Measurements from ENCODE around the gene USP15.

The USP15 gene

DNA sequence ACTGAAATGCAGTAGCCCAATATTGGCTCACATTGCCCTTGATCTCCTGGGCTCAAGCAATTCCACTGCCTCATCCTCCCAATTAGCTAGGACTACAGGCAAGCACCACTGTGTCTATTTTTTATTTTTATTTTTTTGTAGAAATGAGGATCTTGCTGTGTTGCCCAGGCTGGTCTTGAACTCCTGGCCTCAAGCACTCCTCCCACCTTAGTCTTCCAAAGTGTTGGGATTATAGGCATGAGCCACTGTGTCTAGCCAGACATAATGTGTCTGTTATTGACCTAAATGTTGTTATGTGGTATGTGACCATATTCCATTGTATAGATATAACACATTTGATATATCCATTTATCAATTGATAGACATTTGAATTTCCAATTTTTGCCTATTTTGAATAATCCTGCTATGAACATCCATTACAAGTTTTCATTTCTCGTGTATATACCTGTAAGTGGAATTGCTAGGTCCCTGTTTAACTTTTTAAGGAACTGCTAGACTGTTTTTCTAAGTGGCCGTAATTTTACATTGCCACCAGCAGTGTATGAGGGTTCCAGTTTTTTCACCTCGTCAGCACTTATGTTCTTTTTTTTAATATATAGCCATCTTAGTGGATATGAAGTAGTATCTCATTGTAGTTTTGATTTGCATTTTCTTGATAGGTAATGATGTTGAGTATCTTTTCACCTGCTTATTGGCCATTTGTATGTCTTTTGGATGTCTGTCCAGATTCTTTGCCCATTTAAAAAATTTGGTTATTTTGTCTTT lies 9.4 kb downstream of the USP15 start:
- H3K4me3 ChIP-seq (ENCODE audit: low read length), result no peak overlapping the region
- DNase-seq (ENCODE audit: low read depth), result no peak
- TF ChIP-seq, protein P1, sequence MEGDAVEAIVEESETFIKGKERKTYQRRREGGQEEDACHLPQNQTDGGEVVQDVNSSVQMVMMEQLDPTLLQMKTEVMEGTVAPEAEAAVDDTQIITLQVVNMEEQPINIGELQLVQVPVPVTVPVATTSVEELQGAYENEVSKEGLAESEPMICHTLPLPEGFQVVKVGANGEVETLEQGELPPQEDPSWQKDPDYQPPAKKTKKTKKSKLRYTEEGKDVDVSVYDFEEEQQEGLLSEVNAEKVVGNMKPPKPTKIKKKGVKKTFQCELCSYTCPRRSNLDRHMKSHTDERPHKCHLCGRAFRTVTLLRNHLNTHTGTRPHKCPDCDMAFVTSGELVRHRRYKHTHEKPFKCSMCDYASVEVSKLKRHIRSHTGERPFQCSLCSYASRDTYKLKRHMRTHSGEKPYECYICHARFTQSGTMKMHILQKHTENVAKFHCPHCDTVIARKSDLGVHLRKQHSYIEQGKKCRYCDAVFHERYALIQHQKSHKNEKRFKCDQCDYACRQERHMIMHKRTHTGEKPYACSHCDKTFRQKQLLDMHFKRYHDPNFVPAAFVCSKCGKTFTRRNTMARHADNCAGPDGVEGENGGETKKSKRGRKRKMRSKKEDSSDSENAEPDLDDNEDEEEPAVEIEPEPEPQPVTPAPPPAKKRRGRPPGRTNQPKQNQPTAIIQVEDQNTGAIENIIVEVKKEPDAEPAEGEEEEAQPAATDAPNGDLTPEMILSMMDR (conservative IDR thresholded peaks at IDR 0.05; ENCODE audit: low read length), result no peak

DNA sequence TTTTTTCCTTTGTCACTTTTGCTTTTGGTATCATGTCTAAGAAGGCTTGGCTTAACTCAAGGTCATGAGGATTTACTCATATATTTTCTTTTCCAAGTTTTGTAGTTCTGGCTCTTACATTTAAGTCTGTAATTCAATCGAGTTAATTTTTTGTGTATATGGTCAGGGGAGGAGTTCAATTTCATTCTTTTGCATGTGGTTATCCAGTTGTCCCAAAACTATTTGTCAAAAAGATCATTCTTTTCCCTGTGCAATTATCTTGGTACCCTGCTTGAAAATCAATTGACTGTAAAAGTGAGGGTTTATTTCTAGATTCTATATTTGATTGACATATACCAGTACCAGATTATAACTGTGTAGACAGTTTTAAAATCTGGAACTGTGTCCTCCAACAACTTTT lies 10.2 kb downstream of the USP15 start:
- H3K4me3 ChIP-seq (ENCODE audit: low read length), result no peak overlapping the region
- TF ChIP-seq, protein P1 (conservative IDR thresholded peaks at IDR 0.05; ENCODE audit: low read length), result no peak
- no peak for DNase-seq (ENCODE audit: low read depth)

DNA sequence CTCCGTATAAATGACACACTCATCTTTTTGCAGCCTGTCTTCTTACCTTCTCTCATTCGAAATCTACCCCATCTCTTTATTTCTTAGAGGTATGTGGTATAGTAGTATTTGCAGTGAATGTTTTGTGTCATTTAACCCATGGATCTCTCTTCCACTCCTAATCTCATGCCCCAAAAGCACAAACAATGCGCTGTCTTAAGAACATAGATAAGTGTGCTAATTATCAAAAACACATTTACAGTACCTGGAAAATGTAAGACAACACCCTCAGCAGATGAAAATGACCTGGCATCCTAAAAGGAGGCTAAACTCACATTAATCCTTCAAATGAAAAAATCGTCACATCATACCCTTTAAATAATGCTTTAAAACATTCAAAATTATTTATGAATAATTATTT lies 10.7 kb downstream of the USP15 start:
- TF ChIP-seq, protein P1 (conservative IDR thresholded peaks at IDR 0.05; ENCODE audit: low read length), result no peak
- no peak overlapping the region for H3K4me3 ChIP-seq (ENCODE audit: low read length)
- DNase-seq (ENCODE audit: low read depth), result no peak

DNA sequence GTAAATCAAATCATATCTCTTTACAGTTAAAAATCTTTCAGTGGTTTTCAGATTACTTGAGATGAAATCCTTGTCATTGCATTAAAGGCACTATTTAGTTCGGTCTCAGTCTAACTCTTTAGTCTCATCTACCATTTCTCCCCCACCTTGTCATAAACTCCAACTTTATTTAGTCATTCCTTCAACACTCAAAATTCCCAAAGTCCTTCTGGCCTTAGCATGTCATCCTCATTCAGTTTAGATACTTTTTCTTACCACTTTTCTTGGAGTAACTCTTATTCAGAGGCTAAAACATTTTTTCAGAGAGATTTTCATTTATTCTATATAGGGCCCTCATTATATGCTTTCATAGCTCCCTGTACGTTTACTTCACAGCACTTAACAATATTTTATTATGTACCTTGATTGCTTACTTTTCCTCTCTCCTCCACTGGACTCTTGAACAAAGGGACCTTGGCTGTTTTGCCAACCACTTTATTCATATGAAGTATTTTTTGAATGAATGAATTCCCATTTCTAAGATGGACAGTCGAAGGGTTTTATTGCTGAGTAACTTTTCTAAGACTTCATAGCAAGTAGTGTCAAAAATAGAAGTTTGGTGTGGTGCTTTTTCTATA lies 12.8 kb downstream of the USP15 start:
- H3K4me3 ChIP-seq (ENCODE audit: low read length), result no peak overlapping the region
- TF ChIP-seq, protein P1 (conservative IDR thresholded peaks at IDR 0.05; ENCODE audit: low read length), result no peak
- no peak for DNase-seq (ENCODE audit: low read depth)

DNA sequence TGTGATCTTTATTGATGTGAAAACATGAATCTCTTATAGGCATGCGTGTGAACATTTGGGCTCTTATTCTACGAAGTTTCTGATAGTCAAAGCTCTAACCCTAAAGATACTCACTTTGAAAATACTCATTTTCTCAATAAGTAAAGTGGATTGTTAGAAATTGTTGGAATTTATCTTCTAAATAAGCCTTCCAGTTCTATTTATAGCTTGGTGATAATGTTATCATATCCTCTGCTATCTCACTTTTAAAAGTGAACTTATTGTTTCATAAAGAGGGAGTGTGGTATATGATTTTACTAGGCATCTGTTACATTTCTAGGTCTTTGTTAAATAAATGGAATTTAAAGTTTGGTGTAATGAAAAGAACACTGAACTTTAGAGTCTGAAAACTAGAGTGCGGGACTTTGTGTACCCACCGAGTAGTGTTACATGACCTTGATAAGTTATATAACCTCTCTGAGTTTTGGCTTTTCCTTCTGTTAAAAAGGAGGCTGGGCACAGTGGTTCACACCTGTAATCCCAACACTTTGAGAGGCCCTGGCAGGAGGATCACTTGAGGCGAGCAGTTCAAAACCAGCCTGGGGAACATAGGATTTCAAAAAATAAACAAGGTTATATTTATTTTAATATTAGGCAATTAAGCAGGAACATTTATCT lies 13.6 kb downstream of the USP15 start:
- H3K4me3 ChIP-seq (ENCODE audit: low read length), result no peak overlapping the region
- DNase-seq (ENCODE audit: low read depth), result no peak
- TF ChIP-seq, protein P1 (conservative IDR thresholded peaks at IDR 0.05; ENCODE audit: low read length), result no peak

DNA sequence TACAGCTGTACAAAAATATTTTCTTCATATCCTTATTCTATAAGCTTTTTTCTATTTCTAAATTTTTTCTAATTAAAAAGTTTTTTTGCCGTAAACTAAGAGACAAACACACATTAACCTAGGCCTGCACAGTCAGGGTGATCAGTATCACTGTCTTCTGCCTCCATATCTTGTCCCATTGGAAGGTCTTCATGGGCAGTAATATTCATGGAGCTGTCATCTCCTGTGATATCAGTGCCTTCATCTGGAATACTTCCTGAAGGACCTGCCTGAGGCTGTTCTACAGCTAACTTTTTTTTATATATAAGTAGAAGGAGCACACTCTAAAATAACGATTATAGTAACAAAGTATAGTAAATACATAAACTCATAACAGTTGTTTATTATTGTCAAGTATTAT lies 17.8 kb downstream of the USP15 start:
- TF ChIP-seq, protein P1 (conservative IDR thresholded peaks at IDR 0.05; ENCODE audit: low read length), result no peak
- no peak for DNase-seq (ENCODE audit: low read depth)
- H3K4me3 ChIP-seq (ENCODE audit: low read length), result no peak overlapping the region
